NOMO-1 treated with DMSO at 0.1 percent for 48 hours (cell line): ENCODE data around the gene CACNA1C.

ENCODE experiments used
- DNase-seq: peaks from one replicate; lab custom pipeline; 2025; ENCODE audit not compliant: unreplicated experiment; lab: John Stamatoyannopoulos, UW

CACNA1C gene

DNA sequence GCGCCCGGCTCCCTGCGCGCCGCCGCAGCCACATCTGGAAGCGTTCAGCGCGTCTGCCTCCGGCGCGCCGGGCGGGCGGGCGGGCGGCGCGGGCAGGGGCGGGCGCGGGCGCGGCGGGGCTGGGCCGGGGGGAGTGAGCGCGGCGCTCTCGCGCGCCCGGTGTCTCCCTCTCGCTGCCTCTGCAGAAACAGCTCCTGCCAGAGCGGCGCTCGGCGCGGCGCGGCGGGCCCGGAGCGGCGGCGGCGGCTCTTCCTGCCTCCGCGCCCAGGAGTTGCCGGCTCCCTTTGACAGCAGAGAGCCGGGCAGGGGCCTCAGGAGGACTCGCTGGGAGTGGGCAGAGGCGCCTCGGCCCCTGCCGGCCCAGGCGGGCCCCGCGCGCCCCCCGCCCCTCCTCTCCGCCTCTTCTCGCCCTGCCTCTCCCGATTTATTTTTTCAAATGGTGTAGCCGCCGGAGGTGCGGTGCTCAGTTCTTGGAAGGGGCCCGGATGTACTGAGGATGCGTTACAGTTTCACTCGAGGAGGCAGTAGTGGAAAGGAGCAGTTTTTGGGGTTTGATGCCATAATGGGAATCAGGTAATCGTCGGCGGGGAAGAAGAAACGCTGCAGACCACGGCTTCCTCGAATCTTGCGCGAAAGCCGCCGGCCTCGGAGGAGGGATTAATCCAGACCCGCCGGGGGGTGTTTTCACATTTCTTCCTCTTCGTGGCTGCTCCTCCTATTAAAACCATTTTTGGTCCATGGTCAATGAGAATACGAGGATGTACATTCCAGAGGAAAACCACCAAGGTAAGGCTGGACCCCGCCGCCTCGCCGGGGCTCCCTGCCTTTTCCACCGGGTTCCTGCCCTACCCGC, at the start of gene CACNA1C:
CACNA1C (plus strand) TSS at position 162 of the 853 bp plus-strand sequence; CDS start at position 738, 576 bp downstream.
- peak; percentile 28 for DNase-seq

DNA sequence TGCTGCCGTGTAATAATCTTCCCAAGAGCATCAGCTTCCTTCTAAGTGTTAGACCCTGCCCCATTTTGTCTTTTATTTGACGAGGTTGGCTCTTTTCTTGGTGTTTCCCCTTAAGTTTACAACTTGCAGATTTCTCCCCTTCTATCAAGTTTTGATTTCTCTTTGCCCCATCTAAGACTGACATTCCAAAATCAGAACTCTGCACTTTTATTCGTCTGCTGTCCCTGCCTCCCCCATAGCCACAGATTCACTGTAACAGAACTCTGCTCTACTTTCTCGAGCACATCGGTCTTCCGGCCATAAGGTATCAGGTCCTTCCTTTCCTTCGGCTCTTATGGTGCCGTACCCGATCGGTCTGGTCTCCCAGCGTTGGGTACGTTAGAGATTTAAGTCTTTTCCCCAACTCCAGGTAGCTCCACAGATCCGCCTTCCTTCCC, 49.1 kb upstream of the CACNA1C start:
- DNase-seq = peak; percentile 20

DNA sequence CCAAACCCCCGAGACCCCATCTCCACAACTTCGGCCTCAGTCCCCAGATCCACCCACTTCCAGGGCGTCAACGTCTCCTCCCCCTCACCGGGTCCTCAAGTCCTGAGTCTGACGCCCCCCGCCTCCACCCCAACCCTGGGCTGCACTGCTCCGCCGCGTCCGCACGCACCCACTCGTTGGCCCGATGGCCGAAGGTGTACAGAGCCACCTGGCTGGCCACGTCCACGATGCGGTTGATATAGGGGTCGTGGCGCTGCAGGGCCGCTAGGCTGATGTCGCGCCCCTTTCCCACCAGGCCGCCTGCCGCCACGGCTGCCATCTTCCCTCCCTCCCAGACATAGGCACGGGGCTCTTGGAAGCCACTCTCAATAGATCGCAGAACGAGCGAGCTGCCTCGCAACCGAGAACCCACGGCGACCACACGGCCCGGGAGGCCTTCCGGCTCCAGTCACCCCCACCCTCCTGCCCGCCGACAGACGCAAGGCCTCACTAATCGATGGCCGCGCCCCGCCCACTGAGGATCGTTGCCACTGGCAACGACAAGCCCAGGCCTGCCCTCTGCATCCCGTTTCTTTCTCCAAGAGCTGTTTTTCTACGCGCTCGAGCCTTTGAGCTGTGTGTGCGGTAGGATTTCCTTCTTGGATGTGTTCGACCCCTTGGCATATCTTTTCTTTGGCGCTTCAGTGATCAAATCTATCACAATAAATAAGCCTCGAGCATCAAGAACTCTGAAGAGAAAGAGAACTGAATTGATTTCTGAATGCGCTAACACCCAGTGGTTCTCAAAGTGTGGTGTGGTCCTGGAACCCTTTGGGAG, 48.5 kb upstream of the CACNA1C start, which contains the start of gene DCP1B:
DCP1B (minus strand) TSS at position 345 of the 817 bp plus-strand sequence; CDS start at position 319, 26 bp downstream.
- peak; percentile 99 for DNase-seq

DNA sequence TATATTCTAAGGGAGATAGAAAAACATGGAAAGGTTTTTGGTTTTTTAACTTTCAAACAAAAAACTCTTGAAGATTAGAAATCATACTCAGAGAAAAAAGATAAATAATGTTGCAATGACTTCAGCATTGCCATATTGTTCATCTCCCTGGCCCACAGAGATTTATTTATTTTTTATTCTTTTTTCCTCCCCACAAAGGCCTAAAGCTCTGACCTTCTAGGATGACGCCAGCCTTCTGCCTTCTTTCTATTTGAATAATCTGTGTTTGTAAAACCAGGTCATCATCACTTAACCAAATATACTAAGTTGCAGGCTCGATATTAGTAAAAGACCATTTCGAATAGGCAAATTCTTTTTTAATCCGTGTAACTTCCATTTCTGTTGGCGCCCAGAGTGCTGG, 44.1 kb upstream of the CACNA1C start:
- no peak for DNase-seq

DNA sequence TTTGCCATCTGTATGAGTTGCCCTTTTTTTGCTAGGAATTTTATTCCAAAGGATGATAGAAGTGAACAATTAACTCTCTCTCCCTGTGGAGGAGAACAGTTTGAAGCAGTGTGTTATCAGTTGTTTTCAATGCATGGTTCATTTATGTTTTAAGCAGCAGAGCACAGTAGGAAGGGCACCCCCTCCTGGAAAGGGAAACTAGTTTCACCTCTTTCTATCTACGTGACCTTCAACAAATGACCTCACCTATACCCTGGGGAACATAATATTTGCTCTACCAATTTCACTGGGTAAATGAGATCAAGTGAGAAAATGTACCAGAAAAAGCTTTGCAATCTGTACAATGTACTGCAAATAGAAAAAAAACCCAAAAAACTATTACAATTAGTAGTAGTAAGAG, 43.2 kb upstream of the CACNA1C start:
- DNase-seq = no peak

DNA sequence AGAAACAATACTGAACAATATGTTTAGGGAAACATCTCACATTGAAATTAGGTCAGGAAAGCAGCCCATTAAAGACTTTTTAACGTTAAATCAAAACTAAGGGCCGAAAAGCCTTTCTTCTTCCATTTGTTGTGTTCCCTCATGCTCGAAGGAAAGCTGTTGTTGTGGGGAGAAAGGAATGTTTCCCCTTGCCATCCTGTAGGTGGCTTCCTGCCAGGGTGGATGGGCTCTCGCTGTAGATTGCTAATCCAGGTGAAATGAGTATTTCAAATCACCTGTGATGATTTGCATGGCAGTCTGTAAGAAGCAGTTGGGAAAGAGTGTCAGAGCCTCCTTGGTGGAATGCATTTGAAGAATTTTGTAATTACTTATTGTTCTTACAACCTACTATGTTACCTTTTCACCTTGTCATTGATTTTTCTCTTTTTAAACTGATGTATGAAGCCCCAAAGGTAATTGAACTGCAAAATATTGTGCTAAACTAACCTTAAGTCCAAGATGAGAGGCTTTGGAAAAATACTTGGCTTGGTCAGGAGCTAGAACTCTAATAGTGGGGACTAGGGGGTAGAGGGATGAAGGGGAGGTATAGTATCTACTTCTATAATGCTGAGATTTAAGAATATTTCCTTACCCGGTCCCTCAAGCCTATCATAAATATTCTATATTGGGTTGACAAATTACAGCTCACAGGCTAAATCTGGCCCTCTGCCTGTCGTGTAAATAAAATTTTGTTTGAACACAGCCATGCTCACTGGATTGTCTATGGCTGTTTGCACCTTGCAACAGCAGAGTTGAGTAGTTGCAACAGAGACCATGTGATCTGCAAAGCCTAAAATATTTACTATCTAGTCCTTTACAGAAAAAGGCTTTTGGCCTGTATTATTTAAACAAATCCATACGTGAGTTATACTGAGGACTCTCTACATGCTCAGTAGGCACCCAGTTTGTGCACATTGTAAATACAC, 40.9 kb upstream of the CACNA1C start:
- DNase-seq = no peak

DNA sequence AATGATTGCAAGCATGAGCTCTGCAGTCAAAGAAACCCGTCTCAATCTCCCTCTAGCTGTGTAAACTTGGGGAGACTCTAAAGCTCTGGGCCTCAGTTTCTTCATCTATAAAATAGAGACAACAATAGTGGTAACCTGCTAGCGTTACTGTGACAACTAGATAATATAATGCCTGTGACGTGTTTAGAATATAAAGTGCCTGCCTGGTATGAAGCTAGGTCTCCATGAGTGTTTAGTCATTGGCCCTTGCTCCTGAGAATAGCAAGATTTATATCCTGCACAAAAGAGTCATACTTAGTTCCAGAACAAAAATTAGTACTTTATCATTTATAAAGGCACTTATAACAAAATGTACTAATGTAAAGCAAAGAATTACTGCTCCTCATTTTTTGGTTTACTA, 39.7 kb upstream of the CACNA1C start:
- DNase-seq = no peak

DNA sequence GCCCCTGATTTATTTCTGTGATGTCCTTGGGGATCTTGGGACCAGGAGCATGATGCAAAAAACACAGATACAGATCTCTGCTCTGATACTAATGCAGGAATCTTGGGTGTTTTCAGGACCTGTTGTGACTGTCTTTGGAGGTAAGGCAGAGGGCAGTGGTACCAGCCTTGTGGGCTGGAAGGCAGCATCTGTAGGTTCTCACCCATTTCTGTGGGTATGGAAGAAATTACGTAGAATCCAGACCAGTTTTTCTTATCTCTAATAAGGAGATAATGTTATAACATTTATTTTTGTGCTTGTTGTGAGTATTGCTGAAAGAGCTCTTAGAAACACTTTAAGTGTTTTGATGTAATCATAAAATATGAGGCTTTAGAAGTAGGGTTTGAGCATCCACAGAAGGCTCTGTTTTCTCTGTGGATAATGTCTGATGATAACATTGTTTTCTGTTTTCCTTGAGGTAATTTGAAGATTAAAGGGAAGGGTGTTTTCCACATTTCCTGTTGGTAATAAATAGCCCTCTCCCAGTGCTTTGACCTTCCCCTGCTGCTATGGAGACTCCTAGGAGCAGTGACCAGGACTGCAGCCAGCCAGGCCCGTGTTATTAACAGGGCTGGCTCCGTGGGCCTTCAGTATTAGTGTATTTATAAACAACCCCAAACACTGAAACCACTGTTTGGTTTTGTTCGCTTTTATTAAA, 39.1 kb upstream of the CACNA1C start:
- no peak for DNase-seq

DNA sequence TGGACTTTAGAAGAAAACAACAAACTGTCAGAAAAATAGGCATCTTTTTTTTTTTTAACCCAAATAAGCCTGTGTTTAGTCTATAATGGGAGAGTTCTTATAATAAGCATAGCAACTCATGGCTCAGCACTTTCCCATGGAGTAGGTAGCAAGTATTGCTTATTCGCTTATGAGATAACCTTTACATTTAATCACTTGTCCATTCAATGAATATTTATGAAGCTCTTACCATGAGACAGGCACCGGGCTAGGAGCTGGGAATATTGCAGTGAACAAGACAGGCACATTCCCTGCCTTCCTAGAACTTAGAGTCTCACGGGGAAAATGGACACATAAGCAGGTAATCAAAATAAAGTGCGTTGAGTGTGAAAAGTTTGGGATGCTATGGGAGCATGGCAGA, 38.6 kb upstream of the CACNA1C start:
- no peak for DNase-seq

DNA sequence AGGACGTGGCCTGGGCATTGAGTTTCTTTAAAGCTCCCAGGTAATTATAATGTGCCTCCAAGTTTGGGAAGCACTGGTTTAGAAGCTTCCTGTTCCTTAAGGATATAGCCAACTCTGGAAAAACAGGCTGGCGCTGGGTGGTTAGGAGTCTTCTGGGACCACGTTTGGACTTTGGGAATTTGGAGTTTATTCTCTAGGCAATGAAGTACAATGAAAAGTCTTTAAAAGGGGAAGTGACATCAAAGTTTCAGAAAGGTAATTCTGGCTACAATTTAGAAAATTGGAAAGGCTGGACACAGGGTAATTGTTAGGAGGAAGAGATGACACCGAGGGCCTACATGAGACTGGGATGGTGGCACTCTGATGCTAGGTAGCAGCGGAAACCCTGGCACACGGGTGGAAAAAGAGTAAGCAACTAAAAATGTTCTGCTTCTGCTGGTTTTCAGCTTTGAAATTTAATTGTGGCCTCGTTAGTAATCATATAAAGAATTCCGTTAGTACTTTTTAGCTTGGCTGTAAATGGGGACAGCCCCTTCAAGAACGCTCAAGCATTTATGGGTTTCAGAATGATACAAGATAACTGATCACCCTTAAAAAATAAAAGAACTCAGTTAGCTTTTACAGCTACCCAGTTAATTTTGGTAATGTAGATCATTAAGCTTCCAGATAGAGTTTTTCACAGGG, 35.8 kb upstream of the CACNA1C start:
- peak; percentile 13 for DNase-seq

DNA sequence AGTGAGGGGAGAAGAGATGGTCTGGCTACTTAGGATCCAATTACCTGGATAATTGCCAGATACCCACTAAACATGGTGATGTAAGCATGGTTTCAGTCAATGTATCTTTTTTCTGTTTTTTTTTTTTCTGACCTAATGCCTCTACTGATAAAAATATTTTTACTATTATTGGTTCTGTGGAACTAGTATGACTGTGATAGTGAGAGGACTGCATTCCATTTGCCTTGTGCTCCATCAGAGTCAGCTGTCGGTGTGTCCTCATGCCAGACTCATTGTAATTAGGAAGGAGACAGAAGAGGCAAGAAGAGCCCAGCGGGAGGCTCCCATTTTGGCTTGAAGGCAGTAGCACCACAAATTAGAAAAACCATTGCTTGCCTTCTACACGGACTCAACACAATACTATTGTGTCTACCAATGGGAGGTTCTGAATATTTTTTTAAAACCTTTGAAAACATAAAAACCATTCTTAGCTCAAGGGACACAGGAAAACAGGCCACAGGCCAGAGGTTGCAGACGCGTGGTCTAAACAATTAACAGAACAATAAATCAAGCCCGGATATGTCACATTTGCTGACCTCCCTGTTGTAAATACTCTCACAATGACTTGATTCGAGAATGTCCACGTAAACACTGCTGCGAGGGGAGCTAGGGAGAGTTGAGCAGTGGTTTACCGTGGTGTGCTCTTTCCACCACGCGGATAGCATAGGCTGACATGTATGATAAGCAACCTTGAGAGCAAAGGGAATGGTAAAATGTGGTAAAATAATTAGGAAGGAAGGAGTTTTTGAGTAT, 35.0 kb upstream of the CACNA1C start:
- no peak for DNase-seq

DNA sequence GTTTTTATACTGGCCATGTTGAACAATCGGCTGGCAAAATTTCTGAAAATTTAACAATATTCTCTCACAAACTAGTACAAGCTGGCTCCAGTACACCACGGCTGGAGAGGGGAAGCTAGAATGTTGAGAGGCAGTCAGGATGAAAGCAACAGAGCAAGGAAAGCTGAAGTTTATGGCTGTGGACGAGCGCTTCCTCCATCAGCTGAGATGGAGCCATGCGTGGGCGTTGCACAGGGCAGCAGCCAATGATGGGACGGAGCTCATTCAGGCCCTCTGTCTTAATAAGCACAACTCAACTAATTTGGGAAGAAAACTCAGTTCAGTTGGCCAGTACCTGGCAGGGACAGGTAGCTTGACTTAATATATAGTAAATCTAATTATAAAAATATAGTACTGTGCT, 34.4 kb upstream of the CACNA1C start:
- DNase-seq = no peak

DNA sequence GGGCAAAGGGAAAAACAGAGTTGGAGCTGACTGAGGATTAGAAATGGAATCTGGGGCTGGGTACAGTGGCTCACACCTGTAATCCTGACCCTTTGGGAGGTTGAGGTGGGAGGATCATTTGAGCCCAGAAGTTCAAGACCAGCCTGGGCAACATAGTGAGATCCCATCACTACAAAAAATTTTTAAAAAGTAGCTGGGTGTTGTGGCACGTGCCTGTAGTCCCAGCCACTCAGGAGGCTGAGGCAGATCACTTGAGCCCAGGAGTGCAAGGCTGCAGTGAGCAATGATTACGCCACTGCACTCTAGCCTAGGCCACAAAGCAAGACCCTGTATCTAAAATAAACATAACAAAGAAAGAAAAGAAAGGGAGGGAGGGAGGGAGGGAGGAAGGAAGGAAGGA, 33.7 kb upstream of the CACNA1C start:
- no peak for DNase-seq

DNA sequence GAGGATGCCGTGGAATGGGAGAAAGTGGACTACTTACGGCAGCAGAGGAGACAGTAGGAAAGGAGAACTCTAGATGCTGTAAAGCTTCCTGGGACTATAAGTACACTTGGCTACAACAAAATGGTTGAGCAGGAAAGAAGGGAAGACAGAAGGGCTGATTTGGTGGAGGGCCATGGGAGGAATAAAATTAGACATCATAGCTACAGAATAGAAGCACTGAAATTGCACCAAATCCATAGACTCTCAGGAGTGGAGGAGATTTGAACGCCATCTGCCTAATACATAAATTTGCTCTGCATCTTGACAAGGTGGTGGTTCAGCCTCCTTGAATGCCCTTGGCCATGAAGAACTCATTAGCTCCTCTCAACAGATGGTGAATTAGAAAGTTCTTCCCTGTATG, 32.3 kb upstream of the CACNA1C start:
- DNase-seq = no peak

DNA sequence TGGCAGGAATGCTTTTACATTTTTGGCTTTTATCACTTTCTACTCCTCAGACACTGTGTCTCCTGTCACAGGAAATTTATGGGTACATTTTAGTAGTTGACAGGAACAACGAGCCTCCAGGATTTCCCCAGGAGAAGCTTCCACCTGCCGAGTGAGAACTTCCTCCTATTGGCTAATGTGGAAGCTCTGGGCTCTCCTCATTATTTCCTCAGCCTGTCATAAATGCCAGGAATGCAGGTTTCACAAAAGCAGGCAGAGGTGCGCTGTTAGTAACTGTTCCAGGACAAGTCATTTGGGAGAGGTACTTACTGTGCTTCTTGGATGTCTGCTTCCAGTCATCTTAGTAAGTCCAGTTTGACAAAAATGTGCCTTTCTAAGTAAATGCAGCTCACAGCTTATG, 29.4 kb upstream of the CACNA1C start:
- no peak for DNase-seq

DNA sequence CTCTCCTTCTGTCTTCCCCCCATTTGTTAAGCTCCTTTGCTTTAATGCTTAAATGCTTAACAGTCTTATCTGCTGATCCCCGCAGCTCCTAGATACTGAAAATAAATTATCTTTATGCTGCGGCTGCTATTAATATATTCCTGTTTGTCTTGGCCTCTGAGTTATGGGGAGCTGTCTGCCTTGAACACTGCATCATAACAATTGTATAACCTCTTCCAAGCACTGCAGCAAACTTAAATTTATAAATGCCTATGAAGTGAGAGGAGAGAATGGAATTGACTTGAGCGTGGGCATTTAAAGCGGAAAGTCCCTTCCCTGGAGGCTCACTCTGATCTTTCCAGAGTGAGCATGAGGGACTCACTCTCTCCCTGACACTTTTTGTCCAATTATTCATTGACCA, 25.4 kb upstream of the CACNA1C start:
- DNase-seq = no peak

DNA sequence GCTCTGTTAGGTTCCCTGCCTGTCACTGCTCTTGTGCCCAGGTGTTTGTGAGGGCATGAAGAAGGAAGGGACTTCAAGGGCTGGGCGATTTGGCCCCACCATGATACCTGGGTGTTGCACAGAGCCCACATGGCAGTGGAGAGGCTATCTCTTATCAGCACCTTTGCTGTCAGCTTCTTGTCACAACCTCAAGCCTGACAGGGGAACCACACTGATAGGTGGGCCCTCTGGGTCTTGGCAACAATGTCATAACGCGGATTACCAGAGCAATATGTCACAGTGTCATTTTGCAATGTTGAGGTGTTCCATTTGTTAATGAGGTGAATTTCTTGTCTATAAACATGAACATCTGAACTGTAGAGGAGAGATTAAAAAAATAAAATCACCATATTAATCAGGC, 22.9 kb upstream of the CACNA1C start:
- no peak for DNase-seq

DNA sequence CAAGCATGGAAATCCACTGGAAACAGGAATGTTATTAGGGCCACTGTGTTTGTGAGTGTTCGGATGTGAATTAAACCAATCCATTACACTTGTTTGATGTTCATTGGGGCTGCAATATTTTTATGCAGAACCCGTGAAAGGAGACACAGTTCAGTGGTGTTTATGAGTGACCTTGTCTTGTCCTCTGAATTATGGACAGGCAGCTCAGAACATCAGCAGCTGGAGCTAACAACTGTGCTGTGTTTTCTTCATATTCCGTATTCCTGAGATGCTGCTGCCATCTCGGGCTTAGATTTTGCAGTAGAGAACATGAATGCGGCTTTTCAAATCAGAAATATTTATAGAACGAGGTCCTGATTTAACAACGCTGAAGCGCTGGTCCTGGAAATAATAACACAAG, 20.3 kb upstream of the CACNA1C start:
- DNase-seq = no peak
